Activated CD4-positive, CD25-positive, alpha-beta regulatory T cell treated with anti-CD3 and anti-CD28 coated beads, Interleukin-2, amount 50 U/mL, for 24 hours (primary cell): ENCODE measurements around the gene MSL1.

Experiments used
- ATAC-seq, 2 donors: fragments of 150-1000 bp; cut with Tn5 transposase; one replicate each; pipeline ENCODE4 v1.10.0; 2021; ENCODE audit warnings: mild to moderate bottlenecking in 1 of 2, moderate library complexity in 1 of 2

MSL1 gene

GRCh38 chr17:40105861-40106759, 15.7 kb upstream of the MSL1 start:
- no peak for ATAC-seq

GRCh38 chr17:40106760-40107521, 14.8 kb upstream of the MSL1 start:
- no peak for ATAC-seq

- no peak for ATAC-seq
Observed at GRCh38 chr17:40107522-40108174, 14.1 kb upstream of the MSL1 start.

GRCh38 chr17:40108970-40109824, 12.6 kb upstream of the MSL1 start:
- no peak for ATAC-seq

- no peak for ATAC-seq
Observed at GRCh38 chr17:40110026-40110845, 11.5 kb upstream of the MSL1 start.

GRCh38 chr17:40111221-40112128, 10.3 kb upstream of the MSL1 start:
- peak; percentile 39 to 43 for ATAC-seq

GRCh38 chr17:40112191-40112711, 9.5 kb upstream of the MSL1 start:
- no peak for ATAC-seq

- ATAC-seq, result no peak
Observed at GRCh38 chr17:40112718-40113109, 9.1 kb upstream of the MSL1 start.

- peak; percentile 91 for ATAC-seq
Observed at GRCh38 chr17:40113110-40113906, 8.5 kb upstream of the MSL1 start.

GRCh38 chr17:40113907-40114245, 7.9 kb upstream of the MSL1 start:
- ATAC-seq, result no peak

- no peak for ATAC-seq
Observed at GRCh38 chr17:40115101-40115436, 6.7 kb upstream of the MSL1 start.

GRCh38 chr17:40122136-40122998, 596 bp downstream of the MSL1 start:
- peak; percentile 33 to 36 for ATAC-seq

GRCh38 chr17:40122999-40123810, 1.4 kb downstream of the MSL1 start:
- ATAC-seq, result peak; percentile 24 to 29

GRCh38 chr17:40123811-40124114, 2.0 kb downstream of the MSL1 start:
- ATAC-seq, result no peak

- no peak for ATAC-seq
Observed at GRCh38 chr17:40124279-40125141, 2.7 kb downstream of the MSL1 start.

GRCh38 chr17:40129498-40129897, 7.7 kb downstream of the MSL1 start:
- no peak for ATAC-seq
